ENCODE results near the gene ADCK2. TPM values are rescaled to one million over a fixed set of nuclear protein-coding genes. Genes with fewer than 3 reads are reported as not detected.

The ADCK2 gene
- total and polyA plus RNA-seq, 4 donors = 3.2 to 15.4 (median 11.1) TPM

DNA sequence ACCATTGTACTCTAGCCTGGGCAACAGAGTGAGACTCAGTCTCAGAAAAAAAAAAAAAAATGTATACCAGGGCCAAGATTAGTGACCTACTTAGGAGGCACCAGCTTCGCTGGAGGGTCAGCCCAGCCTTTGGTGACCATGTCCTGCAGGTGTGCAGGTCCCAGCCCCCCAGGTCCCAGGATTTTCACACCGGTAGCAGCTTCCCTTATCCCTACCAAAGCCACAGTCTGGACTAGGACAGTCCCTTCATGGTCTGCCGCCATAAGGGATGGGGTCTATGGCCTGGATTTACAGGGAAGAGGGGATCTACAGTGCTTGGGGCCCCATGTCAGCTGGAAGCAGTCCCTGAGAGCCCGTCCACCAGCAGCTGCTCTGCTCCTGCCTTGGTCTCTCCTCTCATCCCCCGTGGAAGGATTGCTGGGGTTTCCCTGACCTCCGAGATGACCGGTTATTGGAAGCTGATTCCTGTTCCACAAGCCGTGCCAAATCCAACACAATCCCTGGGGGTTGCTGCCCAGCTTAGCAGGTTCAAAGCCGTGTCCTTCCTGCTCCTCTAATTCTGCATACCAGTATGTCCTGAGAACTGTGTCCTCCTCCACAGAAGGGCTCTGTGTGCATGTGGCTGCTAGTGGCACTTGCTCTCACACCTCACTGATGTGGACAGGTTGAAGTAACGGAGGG lies 12.8 kb downstream of the ADCK2 start:
- Histone ChIP-seq H3K9me3 (ENCODE audit: control insufficient read depth in 4 of 4, low read length in 3 of 4) (no peaks in the 10 kb centered on the region), H3K36me3 (ENCODE audit: control insufficient read depth in 4 of 4, insufficient read depth in 3 of 4, low read depth in 1 of 4, low read length in 3 of 4) (peaks cover 0 to 13% (median 4%) of the 10 kb centered on the region in 4 donors), H3K9ac (ENCODE audit: low read depth in 1 of 2, low read length in 2 of 2) (no peak overlapping the region), H3K4me1 (ENCODE audit: control insufficient read depth in 4 of 4, insufficient read depth in 4 of 4, low read length in 3 of 4) (peaks cover 0 to 6% (median 3%) of the 10 kb centered on the region in 4 donors), H3K27me3 (ENCODE audit: control insufficient read depth in 4 of 4, insufficient read depth in 4 of 4, low read length in 3 of 4) (no peaks in the 10 kb centered on the region), H3K4me3 (ENCODE audit: low read depth in 1 of 3, low read length in 3 of 3) (no peak overlapping the region), H3K27ac (ENCODE audit: low read depth in 1 of 2, low read length in 2 of 2) (no peak overlapping the region)
- DNase-seq (ENCODE audit: low spot score) = no peak
- TF ChIP-seq, protein P1, sequence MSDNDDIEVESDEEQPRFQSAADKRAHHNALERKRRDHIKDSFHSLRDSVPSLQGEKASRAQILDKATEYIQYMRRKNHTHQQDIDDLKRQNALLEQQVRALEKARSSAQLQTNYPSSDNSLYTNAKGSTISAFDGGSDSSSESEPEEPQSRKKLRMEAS (IDR thresholded peaks at IDR 0.05) = no peak
- TF ChIP-seq YY1 (IDR thresholded peaks at IDR 0.05) (no peak), JUND (IDR thresholded peaks at IDR 0.05) (no peak), FOXA1 (IDR thresholded peaks at IDR 0.05) (no peak), TAF1 (conservative IDR thresholded peaks at IDR 0.05) (no peak), EGR1 (IDR thresholded peaks at IDR 0.05; ENCODE audit: low read depth in 2 of 2) (no peak), FOXA2 (IDR thresholded peaks at IDR 0.05) (no peak), GABPA (IDR thresholded peaks at IDR 0.05 in 1 of 2, conservative IDR thresholded peaks at IDR 0.05 in 1 of 2) (no peak)
- TF ChIP-seq, protein P2, sequence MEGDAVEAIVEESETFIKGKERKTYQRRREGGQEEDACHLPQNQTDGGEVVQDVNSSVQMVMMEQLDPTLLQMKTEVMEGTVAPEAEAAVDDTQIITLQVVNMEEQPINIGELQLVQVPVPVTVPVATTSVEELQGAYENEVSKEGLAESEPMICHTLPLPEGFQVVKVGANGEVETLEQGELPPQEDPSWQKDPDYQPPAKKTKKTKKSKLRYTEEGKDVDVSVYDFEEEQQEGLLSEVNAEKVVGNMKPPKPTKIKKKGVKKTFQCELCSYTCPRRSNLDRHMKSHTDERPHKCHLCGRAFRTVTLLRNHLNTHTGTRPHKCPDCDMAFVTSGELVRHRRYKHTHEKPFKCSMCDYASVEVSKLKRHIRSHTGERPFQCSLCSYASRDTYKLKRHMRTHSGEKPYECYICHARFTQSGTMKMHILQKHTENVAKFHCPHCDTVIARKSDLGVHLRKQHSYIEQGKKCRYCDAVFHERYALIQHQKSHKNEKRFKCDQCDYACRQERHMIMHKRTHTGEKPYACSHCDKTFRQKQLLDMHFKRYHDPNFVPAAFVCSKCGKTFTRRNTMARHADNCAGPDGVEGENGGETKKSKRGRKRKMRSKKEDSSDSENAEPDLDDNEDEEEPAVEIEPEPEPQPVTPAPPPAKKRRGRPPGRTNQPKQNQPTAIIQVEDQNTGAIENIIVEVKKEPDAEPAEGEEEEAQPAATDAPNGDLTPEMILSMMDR (IDR thresholded peaks at IDR 0.05; ENCODE audit: low read depth, low read length, missing input control) = no peak
- 59% methylated on average over 10 of the region's 10 CpGs for WGBS

DNA sequence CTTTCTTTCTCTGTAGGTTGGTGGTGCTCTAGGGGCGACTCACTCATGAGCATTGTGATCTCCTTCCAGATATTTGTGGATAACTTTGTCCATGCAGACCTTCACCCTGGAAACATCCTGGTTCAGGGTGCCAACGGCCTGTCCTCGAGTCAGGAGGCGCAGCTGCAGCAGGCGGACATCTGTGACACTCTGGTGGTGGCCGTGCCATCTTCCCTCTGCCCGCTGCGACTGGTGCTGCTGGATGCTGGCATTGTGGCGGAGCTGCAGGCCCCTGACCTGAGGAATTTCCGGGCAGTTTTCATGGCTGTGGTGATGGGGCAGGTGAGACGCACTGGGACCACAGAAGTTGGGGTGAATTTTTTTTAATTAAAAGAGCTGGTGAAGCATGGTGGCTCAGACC lies 14.2 kb downstream of the ADCK2 start:
- Histone ChIP-seq H3K4me3 (ENCODE audit: low read depth in 1 of 3, low read length in 3 of 3) (no peak overlapping the region), H3K27me3 (ENCODE audit: control insufficient read depth in 4 of 4, insufficient read depth in 4 of 4, low read length in 3 of 4) (no peaks in the 10 kb centered on the region), H3K27ac (ENCODE audit: low read depth in 1 of 2, low read length in 2 of 2) (no peak overlapping the region), H3K4me1 (ENCODE audit: control insufficient read depth in 4 of 4, insufficient read depth in 4 of 4, low read length in 3 of 4) (peaks cover 0 to 6% (median 3%) of the 10 kb centered on the region in 4 donors), H3K36me3 (ENCODE audit: control insufficient read depth in 4 of 4, insufficient read depth in 3 of 4, low read depth in 1 of 4, low read length in 3 of 4) (peaks cover 0 to 8% (median 5%) of the 10 kb centered on the region in 4 donors), H3K9ac (ENCODE audit: low read depth in 1 of 2, low read length in 2 of 2) (no peak overlapping the region), H3K9me3 (ENCODE audit: control insufficient read depth in 4 of 4, low read length in 3 of 4) (no peaks in the 10 kb centered on the region)
- TF ChIP-seq EGR1 (IDR thresholded peaks at IDR 0.05; ENCODE audit: low read depth in 2 of 2) (no peak), NR2F2 (IDR thresholded peaks at IDR 0.05) (no peak), SP1 (IDR thresholded peaks at IDR 0.05) (no peak), HNF4A (conservative IDR thresholded peaks at IDR 0.05) (no peak)
- TF ChIP-seq, protein P3, sequence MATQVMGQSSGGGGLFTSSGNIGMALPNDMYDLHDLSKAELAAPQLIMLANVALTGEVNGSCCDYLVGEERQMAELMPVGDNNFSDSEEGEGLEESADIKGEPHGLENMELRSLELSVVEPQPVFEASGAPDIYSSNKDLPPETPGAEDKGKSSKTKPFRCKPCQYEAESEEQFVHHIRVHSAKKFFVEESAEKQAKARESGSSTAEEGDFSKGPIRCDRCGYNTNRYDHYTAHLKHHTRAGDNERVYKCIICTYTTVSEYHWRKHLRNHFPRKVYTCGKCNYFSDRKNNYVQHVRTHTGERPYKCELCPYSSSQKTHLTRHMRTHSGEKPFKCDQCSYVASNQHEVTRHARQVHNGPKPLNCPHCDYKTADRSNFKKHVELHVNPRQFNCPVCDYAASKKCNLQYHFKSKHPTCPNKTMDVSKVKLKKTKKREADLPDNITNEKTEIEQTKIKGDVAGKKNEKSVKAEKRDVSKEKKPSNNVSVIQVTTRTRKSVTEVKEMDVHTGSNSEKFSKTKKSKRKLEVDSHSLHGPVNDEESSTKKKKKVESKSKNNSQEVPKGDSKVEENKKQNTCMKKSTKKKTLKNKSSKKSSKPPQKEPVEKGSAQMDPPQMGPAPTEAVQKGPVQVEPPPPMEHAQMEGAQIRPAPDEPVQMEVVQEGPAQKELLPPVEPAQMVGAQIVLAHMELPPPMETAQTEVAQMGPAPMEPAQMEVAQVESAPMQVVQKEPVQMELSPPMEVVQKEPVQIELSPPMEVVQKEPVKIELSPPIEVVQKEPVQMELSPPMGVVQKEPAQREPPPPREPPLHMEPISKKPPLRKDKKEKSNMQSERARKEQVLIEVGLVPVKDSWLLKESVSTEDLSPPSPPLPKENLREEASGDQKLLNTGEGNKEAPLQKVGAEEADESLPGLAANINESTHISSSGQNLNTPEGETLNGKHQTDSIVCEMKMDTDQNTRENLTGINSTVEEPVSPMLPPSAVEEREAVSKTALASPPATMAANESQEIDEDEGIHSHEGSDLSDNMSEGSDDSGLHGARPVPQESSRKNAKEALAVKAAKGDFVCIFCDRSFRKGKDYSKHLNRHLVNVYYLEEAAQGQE (IDR thresholded peaks at IDR 0.05) = no peak
- DNase-seq (ENCODE audit: low spot score) = no peak
- 98% methylated on average over 11 of the region's 11 CpGs for WGBS

Data from liver (tissue), 9 donors.